Measurements from ENCODE around the gene ZNF716.
"Not testable (repeated sequence)": the region's sequence is repeated elsewhere in the genome, so short reads cannot be mapped to it uniquely, and the experiment has no call there.

- TF ChIP-seq CTCF (IDR thresholded peaks at IDR 0.05; ENCODE audit: poor library complexity); EZH2 (IDR thresholded peaks at IDR 0.05; ENCODE audit: borderline replicate concordance); EZH2phosphoT487 (IDR thresholded peaks at IDR 0.05; ENCODE audit: low read depth, severe bottlenecking, unreplicated experiment): not testable (repeated sequence)
Observed at GRCh38 chr7:57403051-57403450, 46.9 kb upstream of the ZNF716 start.

Measured in hepatocyte (in vitro differentiated cells).